Neural progenitor cell (in vitro differentiated cells): ENCODE data around the gene DPYD. TPM values are rescaled to one million over a fixed set of nuclear protein-coding genes. Genes with fewer than 3 reads are reported as not detected.

Experiments
- DNase-seq: peaks from one replicate; pipeline ENCODE4 v3.0.0-alpha.2; 2016; ENCODE audit warnings: low spot score
- H2AFZ ChIP-seq: fragments of 200-600 bp; sonication (generic); replicated peaks from 2 replicates; pipeline ENCODE4 v1.6.1; 2016; ENCODE audit warnings: antibody characterized with exemption
- H3F3A ChIP-seq: fragments of 200-600 bp; sonication (generic); 2 replicates; pipeline ENCODE4 v1.6.1; 2016; ENCODE audit warnings: antibody characterized with exemption, low read depth
- H3K27ac ChIP-seq: fragments of 200-600 bp; sonication (generic); 2 replicates; pipeline ENCODE4 v1.5.1; 2016; ENCODE audit warnings: mild to moderate bottlenecking
- H3K27me3 ChIP-seq: fragments of 200-600 bp; sonication (generic); 2 replicates; pipeline ENCODE4 v1.6.1; 2016; ENCODE audit warnings: mild to moderate bottlenecking, moderate library complexity
- H3K36me3 ChIP-seq: fragments of 200-600 bp; sonication (generic); 2 replicates; pipeline ENCODE4 v1.5.1; 2016
- H3K4me1 ChIP-seq: fragments of 200-600 bp; sonication (generic); 2 replicates; pipeline ENCODE4 v1.6.1; 2016; ENCODE audit warnings: mixed run types
- H3K4me2 ChIP-seq: fragments of 200-600 bp; sonication (generic); 2 replicates; pipeline ENCODE4 v1.6.1; 2016
- H3K4me3 ChIP-seq: fragments of 200-600 bp; sonication (generic); 2 replicates; pipeline ENCODE4 v1.5.1; 2016
- H3K79me2 ChIP-seq: fragments of 200-600 bp; sonication (generic); 2 replicates; pipeline ENCODE4 v1.6.1; 2016; ENCODE audit warnings: low read depth
- H3K9ac ChIP-seq: fragments of 200-600 bp; sonication (generic); 2 replicates; pipeline ENCODE4 v1.6.1; 2016
- H3K9me3 ChIP-seq: fragments of 200-600 bp; sonication (generic); 2 replicates; pipeline ENCODE4 v1.5.1; 2016; ENCODE audit warnings: low read depth
- H4K20me1 ChIP-seq: fragments of 200-600 bp; sonication (generic); 2 replicates; pipeline ENCODE4 v1.6.1; 2016; ENCODE audit warnings: low read depth
- H3K27ac Mint-ChIP-seq: 3 replicates; pipeline ENCODE4 v1.8.0; 2021; ENCODE audit warnings: mixed read lengths
- H3K27me3 Mint-ChIP-seq: 2 replicates; pipeline ENCODE4 v1.8.0; 2022; ENCODE audit warnings: low read depth, mild to moderate bottlenecking, inconsistent platforms, moderate library complexity, mixed read lengths; ENCODE audit not compliant: insufficient read depth
- H3K36me3 Mint-ChIP-seq: 3 replicates; pipeline ENCODE4 v1.8.0; 2021; ENCODE audit warnings: mixed read lengths
- H3K4me1 Mint-ChIP-seq: 3 replicates; pipeline ENCODE4 v1.8.0; 2021; ENCODE audit warnings: mixed read lengths
- H3K4me3 Mint-ChIP-seq: 3 replicates; pipeline ENCODE4 v1.8.0; 2021; ENCODE audit warnings: mild to moderate bottlenecking, moderate library complexity, mixed read lengths
- H3K9me3 Mint-ChIP-seq: 3 replicates; pipeline ENCODE4 v1.8.0; 2020; ENCODE audit warnings: mixed read lengths
- EZH2 ChIP-seq: fragments of 200-600 bp; sonication (generic); IDR thresholded peaks from 2 replicates; pipeline ENCODE4 v1.6.1; 2017; ENCODE audit warnings: antibody characterized with exemption, mild to moderate bottlenecking, moderate library complexity
- EZH2phosphoT487 ChIP-seq: fragments of 200-600 bp; sonication (generic); IDR thresholded peaks from 2 replicates; pipeline ENCODE4 v1.6.1; 2017; ENCODE audit warnings: antibody characterized with exemption
- total RNA-seq: library from RNA; depleted of rRNA; stranded (reverse); fragments of >200 nt; gene quantifications from 2 replicates; pipeline ENCODE4 v1.2.3, GENCODE V29; 2015; ENCODE audit warnings: low replicate concordance
- TF ChIP-seq, protein P1 (sequence below): fragments of 200-600 bp; sonication (generic); IDR thresholded peaks from 2 replicates; pipeline ENCODE4 v1.5.1; 2017; ENCODE audit warnings: antibody characterized with exemption, mild to moderate bottlenecking

DPYD gene
- total RNA-seq, 1 donor from 2014 or later, result 0.43 TPM

DNA sequence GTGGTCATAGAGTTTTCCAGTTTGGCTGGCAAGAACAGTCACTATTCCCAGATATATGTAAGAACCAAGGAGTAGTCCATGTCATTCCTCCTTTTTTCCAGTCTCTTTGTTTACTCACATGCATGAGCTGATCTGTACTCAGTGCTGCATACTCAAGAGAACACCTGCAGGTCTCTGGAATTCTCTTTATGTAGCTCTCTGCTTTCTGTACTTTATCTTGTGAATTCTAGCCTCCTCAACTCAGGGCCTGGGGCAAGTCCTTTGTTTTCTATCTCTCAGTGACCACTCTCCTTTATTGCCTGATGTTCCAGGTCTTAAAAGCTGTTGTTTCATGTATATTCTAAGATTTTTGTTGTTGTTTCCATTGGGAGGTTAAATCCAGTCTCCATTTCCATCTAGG is 478.9 kb downstream of the DPYD start:
- H3K27me3 Mint-ChIP-seq, result no peaks in the 10 kb centered on the region
- no peak for TF ChIP-seq EZH2
- TF ChIP-seq, protein P1, sequence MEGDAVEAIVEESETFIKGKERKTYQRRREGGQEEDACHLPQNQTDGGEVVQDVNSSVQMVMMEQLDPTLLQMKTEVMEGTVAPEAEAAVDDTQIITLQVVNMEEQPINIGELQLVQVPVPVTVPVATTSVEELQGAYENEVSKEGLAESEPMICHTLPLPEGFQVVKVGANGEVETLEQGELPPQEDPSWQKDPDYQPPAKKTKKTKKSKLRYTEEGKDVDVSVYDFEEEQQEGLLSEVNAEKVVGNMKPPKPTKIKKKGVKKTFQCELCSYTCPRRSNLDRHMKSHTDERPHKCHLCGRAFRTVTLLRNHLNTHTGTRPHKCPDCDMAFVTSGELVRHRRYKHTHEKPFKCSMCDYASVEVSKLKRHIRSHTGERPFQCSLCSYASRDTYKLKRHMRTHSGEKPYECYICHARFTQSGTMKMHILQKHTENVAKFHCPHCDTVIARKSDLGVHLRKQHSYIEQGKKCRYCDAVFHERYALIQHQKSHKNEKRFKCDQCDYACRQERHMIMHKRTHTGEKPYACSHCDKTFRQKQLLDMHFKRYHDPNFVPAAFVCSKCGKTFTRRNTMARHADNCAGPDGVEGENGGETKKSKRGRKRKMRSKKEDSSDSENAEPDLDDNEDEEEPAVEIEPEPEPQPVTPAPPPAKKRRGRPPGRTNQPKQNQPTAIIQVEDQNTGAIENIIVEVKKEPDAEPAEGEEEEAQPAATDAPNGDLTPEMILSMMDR, result no peak
- TF ChIP-seq EZH2phosphoT487, result no peak

DNA sequence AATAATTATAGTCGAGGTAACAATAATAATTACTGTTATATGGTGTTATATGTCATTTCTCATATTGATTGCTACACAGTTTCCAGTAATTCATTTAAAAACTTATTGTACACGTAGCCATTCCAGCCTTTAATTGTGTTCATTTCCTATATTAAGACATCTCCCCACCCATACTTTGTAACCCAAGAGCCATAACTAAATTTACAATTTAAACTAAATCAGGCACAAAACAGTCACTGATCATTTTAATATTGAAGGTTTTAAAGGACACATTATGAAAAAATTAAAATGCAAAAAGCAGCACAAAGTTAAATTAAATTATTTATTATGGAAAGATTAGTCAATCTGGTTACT is 487.0 kb downstream of the DPYD start:
- Histone ChIP-seq H3K36me3 (no peaks in the 10 kb centered on the region), H3K79me2 (no peaks in the 10 kb centered on the region), H3K27ac (no peak overlapping the region), H3F3A (no peaks in the 10 kb centered on the region), H3K9me3 (no peaks in the 10 kb centered on the region), H4K20me1 (no peaks in the 10 kb centered on the region), H2AFZ (no peak overlapping the region), H3K4me2 (no peak overlapping the region), H3K4me1 (no peaks in the 10 kb centered on the region), H3K27me3 (no peaks in the 10 kb centered on the region), H3K4me3 (no peak overlapping the region), H3K9ac (no peak overlapping the region)
- TF ChIP-seq EZH2 (no peak), EZH2phosphoT487 (no peak)
- TF ChIP-seq, protein P1, result no peak
- Mint-ChIP-seq H3K27ac (no peak overlapping the region), H3K36me3 (no peaks in the 10 kb centered on the region), H3K4me1 (no peaks in the 10 kb centered on the region), H3K9me3 (no peaks in the 10 kb centered on the region), H3K27me3 (no peaks in the 10 kb centered on the region), H3K4me3 (no peak overlapping the region)
- no peak for DNase-seq

More for the DNA sequence above, 478.9 kb downstream of the DPYD start:
- Histone ChIP-seq H3K4me1 (peaks cover 19% of the 10 kb centered on the region), H4K20me1 (no peaks in the 10 kb centered on the region), H2AFZ (peak overlapping the region; percentile 73), H3K9me3 (no peaks in the 10 kb centered on the region), H3K36me3 (no peaks in the 10 kb centered on the region), H3K9ac (no peak overlapping the region), H3K4me3 (no peak overlapping the region), H3K79me2 (no peaks in the 10 kb centered on the region), H3K27me3 (no peaks in the 10 kb centered on the region), H3K27ac (peak overlapping the region; percentile 75), H3K4me2 (peak overlapping the region; percentile 48), H3F3A (peaks cover 4% of the 10 kb centered on the region)
- H3K9me3 Mint-ChIP-seq, result no peaks in the 10 kb centered on the region
- H3K4me3 Mint-ChIP-seq, result no peak overlapping the region
- DNase-seq, result peak; percentile 67
- peak overlapping the region; percentile 7 for H3K27ac Mint-ChIP-seq
- no peaks in the 10 kb centered on the region for H3K36me3 Mint-ChIP-seq
- H3K4me1 Mint-ChIP-seq, result peaks cover 8% of the 10 kb centered on the region

DNA sequence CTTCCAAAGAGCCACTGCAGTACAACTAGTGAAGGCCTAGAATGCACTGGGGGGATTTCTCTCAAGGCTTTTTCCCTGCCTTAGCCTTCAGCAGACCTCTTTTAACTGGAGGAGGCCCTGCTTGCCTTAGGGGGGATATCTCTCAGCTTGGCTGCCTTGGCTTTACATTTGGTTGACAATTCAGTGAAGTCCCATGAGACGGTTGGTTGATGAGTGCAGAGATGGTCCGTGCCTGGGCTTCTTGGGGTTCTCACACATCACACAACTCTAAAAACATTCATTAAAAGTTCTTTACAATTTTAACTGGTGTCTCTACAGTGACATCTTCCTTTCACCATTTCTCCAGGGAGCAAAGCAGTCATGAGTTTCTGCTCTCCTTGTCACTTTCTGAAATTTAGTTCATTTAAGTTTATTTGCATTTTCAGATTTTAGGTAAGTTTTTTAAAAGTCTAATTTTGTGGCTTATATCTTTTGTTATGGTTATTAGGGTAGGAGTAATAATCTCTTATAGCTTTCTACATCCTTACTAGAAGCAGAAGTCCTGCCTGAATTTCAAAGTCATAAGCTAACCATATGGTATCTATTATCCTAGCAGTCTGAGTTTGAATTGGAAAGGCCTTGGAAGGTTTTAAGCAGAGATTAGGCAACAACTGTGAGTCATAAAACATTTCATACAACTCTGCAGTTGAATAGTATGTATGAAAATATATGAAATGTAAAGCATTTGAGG is 487.6 kb downstream of the DPYD start:
- Histone ChIP-seq H3K9me3 (no peaks in the 10 kb centered on the region), H3K4me3 (no peak overlapping the region), H3K79me2 (no peaks in the 10 kb centered on the region), H3K4me2 (no peak overlapping the region), H4K20me1 (no peaks in the 10 kb centered on the region), H3K9ac (no peak overlapping the region), H3K4me1 (no peaks in the 10 kb centered on the region), H2AFZ (peak overlapping the region; percentile 58), H3K36me3 (no peaks in the 10 kb centered on the region), H3K27me3 (no peaks in the 10 kb centered on the region), H3F3A (no peaks in the 10 kb centered on the region), H3K27ac (no peak overlapping the region)
- H3K4me1 Mint-ChIP-seq, result no peaks in the 10 kb centered on the region
- DNase-seq, result no peak
- H3K4me3 Mint-ChIP-seq, result no peak overlapping the region
- H3K27ac Mint-ChIP-seq, result no peak overlapping the region
- no peaks in the 10 kb centered on the region for H3K9me3 Mint-ChIP-seq
- no peaks in the 10 kb centered on the region for H3K36me3 Mint-ChIP-seq
- TF ChIP-seq EZH2phosphoT487 (no peak), EZH2 (no peak)
- TF ChIP-seq, protein P1, result no peak
- no peaks in the 10 kb centered on the region for H3K27me3 Mint-ChIP-seq
